SK-N-SH (cell line): ENCODE measurements around the gene DOK6. TPM values are rescaled to one million over a fixed set of nuclear protein-coding genes. Genes with fewer than 3 reads are reported as not detected.

Source experiments
- CTCF ChIA-PET: fragments of 300-600, 350-600 bp; formaldehyde crosslinking; extraction: SDS; loops from one replicate; lab custom pipeline; 2021; lab: Yijun Ruan, JAX
- POLR2A ChIA-PET: fragments of 350-600 bp; sonication (Branson Sonifier 250); formaldehyde crosslinking; extraction: SDS; loops from one replicate; lab custom pipeline; 2020; ENCODE audit warnings: antibody characterized with exemption, inconsistent platforms; lab: Yijun Ruan, JAX
- DNase-seq: peaks from one replicate; pipeline ENCODE4 v3.0.0; 2012
- H2AFZ ChIP-seq: fragments of 200-600 bp; sonication (generic); 2 replicates; pipeline ENCODE4 v1.8.1; 2016; ENCODE audit warnings: antibody characterized with exemption, mild to moderate bottlenecking, low read depth
- H3F3A ChIP-seq: fragments of 200-600 bp; sonication (generic); replicated peaks from 2 replicates; pipeline ENCODE3; 2016; ENCODE audit warnings: antibody characterized with exemption, mild to moderate bottlenecking; ENCODE audit not compliant: insufficient read depth
- H3K27ac ChIP-seq, 2 experiments: fragments of 200-500 bp in 1 of 2; fragments of 200-600 bp in 1 of 2; sonication (Bioruptor generic) in 1 of 2; sonication (generic), shearing (Covaris generic) in 1 of 2; 2 replicates each; pipeline versions ENCODE4 v1.5.1 to v1.6.1; 2014 to 2016; ENCODE audit warnings: low read depth in 2 of 2, inconsistent platforms in 1 of 2, low read length in 1 of 2, mild to moderate bottlenecking in 1 of 2, mixed read lengths in 1 of 2
- H3K27me3 ChIP-seq: fragments of 200-600 bp; sonication (generic), shearing (Covaris generic); 2 replicates; pipeline ENCODE4 v1.6.1; 2016; ENCODE audit warnings: mixed run types; ENCODE audit not compliant: insufficient read depth
- H3K36me3 ChIP-seq, 2 experiments: fragments of 200-500 bp in 1 of 2; fragments of 200-600 bp in 1 of 2; sonication (Bioruptor generic) in 1 of 2; sonication (generic) in 1 of 2; replicated peaks in 1 of 2; 2 replicates each; pipeline versions ENCODE3 to v1.5.1; 2014 to 2016; ENCODE audit warnings: low read length in 1 of 2, mild to moderate bottlenecking in 1 of 2; ENCODE audit not compliant: insufficient read depth in 2 of 2, control insufficient read depth in 1 of 2
- H3K4me1 ChIP-seq, 2 experiments: fragments of 200-500 bp in 1 of 2; fragments of 200-600 bp in 1 of 2; sonication (Bioruptor generic) in 1 of 2; sonication (generic), shearing (Covaris generic) in 1 of 2; 2 replicates each; pipeline versions ENCODE4 v1.5.1 to v1.6.1; 2014 to 2016; ENCODE audit warnings: low read depth in 1 of 2, low read length in 1 of 2, mixed run types in 1 of 2; ENCODE audit not compliant: insufficient read depth in 2 of 2, control insufficient read depth in 1 of 2
- H3K4me2 ChIP-seq: fragments of 200-600 bp; sonication (generic), shearing (Covaris generic); 2 replicates; pipeline ENCODE4 v1.6.1; 2017; ENCODE audit warnings: mixed run types
- H3K4me3 ChIP-seq, 2 experiments: fragments of 200-500 bp in 1 of 2; fragments of 200-600 bp in 1 of 2; sonication (Bioruptor generic) in 1 of 2; sonication (generic), shearing (Covaris generic) in 1 of 2; 2 replicates each; pipeline versions ENCODE4 v1.5.1 to v1.8.1; 2014 to 2016; ENCODE audit warnings: low read depth in 2 of 2, inconsistent platforms in 1 of 2, low read length in 1 of 2, mild to moderate bottlenecking in 1 of 2, mixed read lengths in 1 of 2, moderate library complexity in 1 of 2
- H3K79me2 ChIP-seq: fragments of 200-600 bp; sonication (generic); 2 replicates; pipeline ENCODE4 v1.8.1; 2017; ENCODE audit warnings: mild to moderate bottlenecking; ENCODE audit not compliant: insufficient read depth
- H3K9ac ChIP-seq: fragments of 200-600 bp; sonication (generic); 2 replicates; pipeline ENCODE4 v1.6.1; 2017; ENCODE audit warnings: mixed run types
- H3K9me2 ChIP-seq: fragments of 200-600 bp; sonication (generic); 2 replicates; pipeline ENCODE4 v1.6.1; 2017; ENCODE audit warnings: mixed run types
- H3K9me3 ChIP-seq: fragments of 200-600 bp; sonication (generic); 2 replicates; pipeline ENCODE4 v1.6.1; 2017; ENCODE audit warnings: mixed run types, mild to moderate bottlenecking, moderate library complexity
- H4K20me1 ChIP-seq: fragments of 200-600 bp; sonication (generic); 2 replicates; pipeline ENCODE4 v1.6.1; 2017; ENCODE audit warnings: mild to moderate bottlenecking, mixed run types; ENCODE audit not compliant: insufficient read depth
- CHD2 ChIP-seq: fragments of 150-350 bp; IDR thresholded peaks from 2 replicates; pipeline ENCODE4 v1.6.1; 2018; ENCODE audit warnings: low read length; ENCODE audit not compliant: partially characterized antibody
- FOXJ3 ChIP-seq: sonication (generic); formaldehyde crosslinking; IDR thresholded peaks from 2 replicates; pipeline ENCODE4 v1.5.1; 2020; ENCODE audit warnings: mild to moderate bottlenecking, missing genetic modification reagents
- FOXM1 ChIP-seq: IDR thresholded peaks from 2 replicates; pipeline ENCODE4 v1.4.0; 2012; ENCODE audit warnings: low read depth, mild to moderate bottlenecking
- GABPA ChIP-seq: IDR thresholded peaks from 2 replicates; pipeline ENCODE4 v1.4.0; 2012; ENCODE audit warnings: low read depth, mild to moderate bottlenecking
- IRF3 ChIP-seq: fragments of 150-350 bp; IDR thresholded peaks from 2 replicates; pipeline ENCODE4 v1.6.1; 2016; ENCODE audit warnings: mild to moderate bottlenecking, low read depth, low read length
- JUND ChIP-seq: IDR thresholded peaks from 2 replicates; pipeline ENCODE4 v1.4.0; 2012
- MXI1 ChIP-seq: IDR thresholded peaks from 2 replicates; pipeline ENCODE4 v1.6.1; 2012; ENCODE audit warnings: mild to moderate bottlenecking, low read depth, low read length, improper control_type of control experiment
- NRF1 ChIP-seq: IDR thresholded peaks from 2 replicates; pipeline ENCODE4 v1.6.1; 2012; ENCODE audit warnings: low read depth, mild to moderate bottlenecking, low read length
- POLR2AphosphoS5 ChIP-seq: IDR thresholded peaks from 2 replicates; pipeline ENCODE4 v1.6.1; 2012; ENCODE audit warnings: low read depth, low read length
- REST ChIP-seq: IDR thresholded peaks from 2 replicates; pipeline ENCODE4 v1.6.1; 2012; ENCODE audit warnings: mild to moderate bottlenecking, low read depth, low read length, moderate library complexity
- RXRA ChIP-seq: IDR thresholded peaks from 2 replicates; pipeline ENCODE4 v1.4.0; 2012; ENCODE audit warnings: low read depth, mild to moderate bottlenecking, borderline replicate concordance
- TCF12 ChIP-seq: IDR thresholded peaks from 2 replicates; pipeline ENCODE4 v1.4.0; 2012
- TEAD4 ChIP-seq: IDR thresholded peaks from 2 replicates; pipeline ENCODE4 v1.4.0; 2012; ENCODE audit warnings: mild to moderate bottlenecking, borderline replicate concordance; ENCODE audit not compliant: insufficient read depth
- USF1 ChIP-seq: IDR thresholded peaks from 2 replicates; pipeline ENCODE4 v1.4.0; 2012; ENCODE audit warnings: low read depth, borderline replicate concordance
- YY1 ChIP-seq: IDR thresholded peaks from 2 replicates; pipeline ENCODE4 v1.4.0; 2012; ENCODE audit warnings: low read depth, mild to moderate bottlenecking
- WGBS: methylation state at CpG from one replicate; pipeline ENCODE4 v1.1.6; 2017; ENCODE audit warnings: low lambda C conversion rate; 5-methylcytosine and 5-hydroxymethylcytosine counted together
- polyA plus RNA-seq, 3 experiments: library from polyadenylated mRNA; depleted of rRNA; stranded (reverse); fragments of >200 nt; gene quantifications; 2 replicates each; pipeline ENCODE4 v1.2.3, GENCODE V29; 2012
- TF ChIP-seq, protein P1 (sequence below): IDR thresholded peaks from 2 replicates; pipeline ENCODE4 v1.4.0; 2012; ENCODE audit warnings: low read depth, borderline replicate concordance
- TF ChIP-seq, protein P2 (sequence below): fragments of 150-350 bp; IDR thresholded peaks from 2 replicates; pipeline ENCODE4 v1.6.1; 2017; ENCODE audit warnings: antibody characterized with exemption, low read length, low read depth, borderline replicate concordance
- TF ChIP-seq, protein P3 (sequence below): IDR thresholded peaks from 2 replicates; pipeline ENCODE4 v1.4.0; 2012; ENCODE audit warnings: low read depth

Gene DOK6
- polyA plus RNA-seq, 1 of the 3 experiments (the other 2 are of a cell fraction), result 3.9 TPM

DNA sequence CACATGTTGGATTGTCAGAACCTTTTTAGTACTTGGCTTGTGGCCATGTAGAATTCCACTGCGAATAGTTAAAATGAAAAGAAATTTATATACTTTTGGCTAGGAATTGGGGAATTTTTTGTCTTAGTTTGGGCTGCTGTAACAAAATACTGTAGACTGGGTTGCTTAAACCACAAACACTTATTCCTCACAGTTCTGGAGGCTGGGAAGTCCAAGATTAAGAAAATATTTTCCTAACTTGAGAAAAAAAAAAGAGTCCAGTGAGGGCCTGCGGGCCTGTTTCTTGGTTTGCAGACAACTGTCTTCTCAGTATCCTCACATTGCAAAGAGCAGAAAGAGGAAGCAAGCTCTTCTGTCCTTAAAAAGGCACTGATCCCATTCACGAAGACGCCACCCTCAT lies 465.1 kb downstream of the DOK6 start:
- Histone ChIP-seq H2AFZ (no peak overlapping the region), H3K79me2 (no peaks in the 10 kb centered on the region), H3F3A (no peaks in the 10 kb centered on the region), H3K27me3 (no peaks in the 10 kb centered on the region), H3K9me2 (no peaks in the 10 kb centered on the region), H3K9me3 (no peaks in the 10 kb centered on the region; the same call in 1 of the 2 replicates), H4K20me1 (no peaks in the 10 kb centered on the region), H3K27ac (peak overlapping the region in 1 of 2 experiments; percentile 6; a peak in 1 of 4 replicates), H3K36me3 (no peaks in the 10 kb centered on the region), H3K4me2 (no peak overlapping the region), H3K9ac (no peak overlapping the region), H3K4me3 (no peak overlapping the region), H3K4me1 (no peaks in the 10 kb centered on the region)
- 48% methylated on average over 4 of the region's 4 CpGs for WGBS
- POLR2A ChIA-PET, result no interaction called here
- TF ChIP-seq, protein P1, sequence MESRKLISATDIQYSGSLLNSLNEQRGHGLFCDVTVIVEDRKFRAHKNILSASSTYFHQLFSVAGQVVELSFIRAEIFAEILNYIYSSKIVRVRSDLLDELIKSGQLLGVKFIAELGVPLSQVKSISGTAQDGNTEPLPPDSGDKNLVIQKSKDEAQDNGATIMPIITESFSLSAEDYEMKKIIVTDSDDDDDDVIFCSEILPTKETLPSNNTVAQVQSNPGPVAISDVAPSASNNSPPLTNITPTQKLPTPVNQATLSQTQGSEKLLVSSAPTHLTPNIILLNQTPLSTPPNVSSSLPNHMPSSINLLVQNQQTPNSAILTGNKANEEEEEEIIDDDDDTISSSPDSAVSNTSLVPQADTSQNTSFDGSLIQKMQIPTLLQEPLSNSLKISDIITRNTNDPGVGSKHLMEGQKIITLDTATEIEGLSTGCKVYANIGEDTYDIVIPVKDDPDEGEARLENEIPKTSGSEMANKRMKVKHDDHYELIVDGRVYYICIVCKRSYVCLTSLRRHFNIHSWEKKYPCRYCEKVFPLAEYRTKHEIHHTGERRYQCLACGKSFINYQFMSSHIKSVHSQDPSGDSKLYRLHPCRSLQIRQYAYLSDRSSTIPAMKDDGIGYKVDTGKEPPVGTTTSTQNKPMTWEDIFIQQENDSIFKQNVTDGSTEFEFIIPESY, result no peak
- peak; percentile 30 for TF ChIP-seq TCF12
- TF ChIP-seq, protein P2, sequence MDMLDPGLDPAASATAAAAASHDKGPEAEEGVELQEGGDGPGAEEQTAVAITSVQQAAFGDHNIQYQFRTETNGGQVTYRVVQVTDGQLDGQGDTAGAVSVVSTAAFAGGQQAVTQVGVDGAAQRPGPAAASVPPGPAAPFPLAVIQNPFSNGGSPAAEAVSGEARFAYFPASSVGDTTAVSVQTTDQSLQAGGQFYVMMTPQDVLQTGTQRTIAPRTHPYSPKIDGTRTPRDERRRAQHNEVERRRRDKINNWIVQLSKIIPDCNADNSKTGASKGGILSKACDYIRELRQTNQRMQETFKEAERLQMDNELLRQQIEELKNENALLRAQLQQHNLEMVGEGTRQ, result no peak
- DNase-seq, result no peak
- CTCF ChIA-PET, result interaction anchor here (0.6 kb wide), 1 partner anchor 701 kb away, joined by 3 read pairs; no protein-coding TSS in a partner anchor

DNA sequence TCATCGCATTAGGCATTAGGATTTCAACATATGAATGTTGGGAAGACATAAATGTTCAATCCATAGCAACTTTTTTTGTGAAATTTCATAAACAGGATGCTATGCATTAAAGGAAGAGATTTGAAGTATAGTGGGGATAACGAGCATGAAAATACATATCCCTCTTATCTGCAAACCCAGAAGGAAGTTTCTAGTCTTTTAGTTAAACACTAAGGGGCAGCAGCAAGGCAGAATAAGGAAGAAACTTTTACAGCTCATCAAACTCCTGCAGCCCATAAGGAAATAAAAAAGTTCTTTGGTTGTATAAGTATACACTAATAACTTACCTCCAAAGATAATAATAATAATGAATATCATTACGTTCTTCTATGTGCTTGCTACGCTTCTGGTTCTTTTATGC lies 465.5 kb downstream of the DOK6 start:
- no peaks in the 10 kb centered on the region for H3K9me2 ChIP-seq
- no peaks in the 10 kb centered on the region for H3K79me2 ChIP-seq
- POLR2A ChIA-PET, result no interaction called here
- 90% methylated on average over 4 of the region's 4 CpGs for WGBS
- no peak overlapping the region for H3K9ac ChIP-seq
- H3K4me3 ChIP-seq, result no peak overlapping the region
- peaks cover 0 to 2% of the 10 kb centered on the region in 2 experiments; a peak in 1 of 4 replicates for H3K4me1 ChIP-seq
- no peaks in the 10 kb centered on the region for H3F3A ChIP-seq
- peak overlapping the region in 1 of 2 experiments; percentile 6; a peak in 1 of 4 replicates for H3K27ac ChIP-seq
- no peaks in the 10 kb centered on the region for H4K20me1 ChIP-seq
- CTCF ChIA-PET, result no interaction called here
- no peak overlapping the region for H2AFZ ChIP-seq
- no peak for DNase-seq
- H3K27me3 ChIP-seq, result no peaks in the 10 kb centered on the region
- H3K9me3 ChIP-seq, result no peaks in the 10 kb centered on the region
- H3K4me2 ChIP-seq, result no peak overlapping the region
- H3K36me3 ChIP-seq, result no peaks in the 10 kb centered on the region
- TF ChIP-seq TEAD4 (no peak), FOXM1 (no peak), USF1 (no peak), GABPA (no peak), MXI1 (no peak), YY1 (no peak), JUND (no peak), NRF1 (no peak), CHD2 (no peak), POLR2AphosphoS5 (no peak), FOXJ3 (CRISPR knock-in tag) (no peak), REST (no peak), IRF3 (no peak), RXRA (no peak)
- TF ChIP-seq, protein P2, result no peak
- TF ChIP-seq, protein P3, sequence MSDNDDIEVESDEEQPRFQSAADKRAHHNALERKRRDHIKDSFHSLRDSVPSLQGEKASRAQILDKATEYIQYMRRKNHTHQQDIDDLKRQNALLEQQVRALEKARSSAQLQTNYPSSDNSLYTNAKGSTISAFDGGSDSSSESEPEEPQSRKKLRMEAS, result no peak
